ENCODE data around the gene SLC35D3.

DNA sequence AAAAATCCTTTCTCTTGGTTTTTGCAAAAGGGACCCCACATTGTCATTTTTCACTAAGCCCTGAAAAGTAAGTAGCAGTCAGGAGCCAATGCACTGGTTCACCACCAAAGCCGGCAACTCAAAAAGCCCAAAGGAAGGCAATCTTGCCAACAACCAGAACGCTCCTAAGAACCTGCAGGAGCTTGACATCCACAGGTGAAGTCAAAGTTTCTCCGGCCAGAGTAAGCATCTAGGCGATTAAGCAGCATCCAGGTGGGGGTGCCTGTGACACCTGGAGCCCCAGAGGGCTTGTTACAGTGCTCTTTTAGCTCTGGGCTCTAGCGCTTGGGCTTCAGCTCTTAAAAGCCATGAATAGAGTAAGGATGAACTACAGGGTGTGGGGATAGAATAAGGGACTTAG, 36.1 kb downstream of the SLC35D3 start:
- TF ChIP-seq EZH2 (optimal IDR thresholded peaks at IDR 0.05; ENCODE audit: low read depth, low read length), result no peak
- TF ChIP-seq, protein P1, sequence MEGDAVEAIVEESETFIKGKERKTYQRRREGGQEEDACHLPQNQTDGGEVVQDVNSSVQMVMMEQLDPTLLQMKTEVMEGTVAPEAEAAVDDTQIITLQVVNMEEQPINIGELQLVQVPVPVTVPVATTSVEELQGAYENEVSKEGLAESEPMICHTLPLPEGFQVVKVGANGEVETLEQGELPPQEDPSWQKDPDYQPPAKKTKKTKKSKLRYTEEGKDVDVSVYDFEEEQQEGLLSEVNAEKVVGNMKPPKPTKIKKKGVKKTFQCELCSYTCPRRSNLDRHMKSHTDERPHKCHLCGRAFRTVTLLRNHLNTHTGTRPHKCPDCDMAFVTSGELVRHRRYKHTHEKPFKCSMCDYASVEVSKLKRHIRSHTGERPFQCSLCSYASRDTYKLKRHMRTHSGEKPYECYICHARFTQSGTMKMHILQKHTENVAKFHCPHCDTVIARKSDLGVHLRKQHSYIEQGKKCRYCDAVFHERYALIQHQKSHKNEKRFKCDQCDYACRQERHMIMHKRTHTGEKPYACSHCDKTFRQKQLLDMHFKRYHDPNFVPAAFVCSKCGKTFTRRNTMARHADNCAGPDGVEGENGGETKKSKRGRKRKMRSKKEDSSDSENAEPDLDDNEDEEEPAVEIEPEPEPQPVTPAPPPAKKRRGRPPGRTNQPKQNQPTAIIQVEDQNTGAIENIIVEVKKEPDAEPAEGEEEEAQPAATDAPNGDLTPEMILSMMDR (IDR thresholded peaks at IDR 0.05; ENCODE audit: low read length), result no peak
- no peak for TF ChIP-seq EZH2phosphoT487 (IDR thresholded peaks at IDR 0.05; ENCODE audit: low read length)

All from MM.1S (cell line).